Upper lobe of left lung (tissue), 4 donors: ENCODE measurements around the gene DEPDC5.

Source experiments
- EP300 ChIP-seq, 4 donors: sonication (generic); formaldehyde crosslinking; IDR thresholded peaks; one replicate each; pipeline ENCODE4 v1.5.1; 2017; ENCODE audit warnings: antibody characterized with exemption in 4 of 4, control low read depth in 2 of 4
- POLR2A ChIP-seq, 4 donors: fragments of 450-650 bp; IDR thresholded peaks; one replicate each; pipeline ENCODE4 v1.5.1; 2016 to 2017; ENCODE audit warnings: antibody characterized with exemption in 4 of 4, mild to moderate bottlenecking in 2 of 4
- POLR2AphosphoS5 ChIP-seq, 2 donors: sonication (generic); formaldehyde crosslinking; IDR thresholded peaks; one replicate each; pipeline ENCODE4 v1.5.1; 2017; ENCODE audit warnings: antibody characterized with exemption in 2 of 2
- TF ChIP-seq, protein P1 (sequence below), 6 experiments: fragments of 450-650 bp in 4 of 6; fragments of 200-600 bp in 2 of 6; sonication (generic) in 2 of 6; IDR thresholded peaks; one replicate each; pipeline ENCODE4 v1.5.1; 2016 to 2019; ENCODE audit warnings: antibody characterized with exemption in 6 of 6

DNA sequence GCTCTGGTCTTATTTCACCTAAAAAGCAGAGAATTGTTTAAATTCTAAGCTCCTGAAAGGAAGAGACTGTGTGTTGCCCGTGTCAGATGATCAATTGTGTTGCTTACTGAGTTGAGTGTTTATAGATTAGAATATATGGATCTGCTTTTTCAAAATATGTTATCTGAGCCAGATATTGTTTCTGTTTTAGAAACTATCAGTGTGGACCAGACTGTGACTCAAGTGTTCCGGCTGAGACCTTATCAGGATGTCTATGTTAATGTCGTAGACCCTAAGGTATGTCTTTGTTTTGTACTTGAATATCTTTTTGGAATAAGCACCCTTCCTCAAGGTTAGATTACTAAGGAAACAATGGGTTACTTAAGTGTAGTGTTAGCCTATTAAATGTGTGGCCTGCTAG lies 11.0 kb downstream of the DEPDC5 start:
- TF ChIP-seq, protein P1, sequence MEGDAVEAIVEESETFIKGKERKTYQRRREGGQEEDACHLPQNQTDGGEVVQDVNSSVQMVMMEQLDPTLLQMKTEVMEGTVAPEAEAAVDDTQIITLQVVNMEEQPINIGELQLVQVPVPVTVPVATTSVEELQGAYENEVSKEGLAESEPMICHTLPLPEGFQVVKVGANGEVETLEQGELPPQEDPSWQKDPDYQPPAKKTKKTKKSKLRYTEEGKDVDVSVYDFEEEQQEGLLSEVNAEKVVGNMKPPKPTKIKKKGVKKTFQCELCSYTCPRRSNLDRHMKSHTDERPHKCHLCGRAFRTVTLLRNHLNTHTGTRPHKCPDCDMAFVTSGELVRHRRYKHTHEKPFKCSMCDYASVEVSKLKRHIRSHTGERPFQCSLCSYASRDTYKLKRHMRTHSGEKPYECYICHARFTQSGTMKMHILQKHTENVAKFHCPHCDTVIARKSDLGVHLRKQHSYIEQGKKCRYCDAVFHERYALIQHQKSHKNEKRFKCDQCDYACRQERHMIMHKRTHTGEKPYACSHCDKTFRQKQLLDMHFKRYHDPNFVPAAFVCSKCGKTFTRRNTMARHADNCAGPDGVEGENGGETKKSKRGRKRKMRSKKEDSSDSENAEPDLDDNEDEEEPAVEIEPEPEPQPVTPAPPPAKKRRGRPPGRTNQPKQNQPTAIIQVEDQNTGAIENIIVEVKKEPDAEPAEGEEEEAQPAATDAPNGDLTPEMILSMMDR (IDR thresholded peaks at IDR 0.05), result no peak
- no peak for TF ChIP-seq EP300 (IDR thresholded peaks at IDR 0.05)
- TF ChIP-seq POLR2A (IDR thresholded peaks at IDR 0.05), result no peak
- TF ChIP-seq POLR2AphosphoS5 (IDR thresholded peaks at IDR 0.05), result no peak
